H9 (cell line): Measurements from ENCODE around the gene ZNF385B. TPM values are rescaled to one million over a fixed set of nuclear protein-coding genes. Genes with fewer than 3 reads are reported as not detected.

Experiments used
- DNase-seq: peaks from one replicate; pipeline ENCODE4 v3.0.0-alpha.2; 2017
- H2AFZ ChIP-seq: one replicate; pipeline ENCODE4 v1.6.1; 2013; ENCODE audit warnings: mild to moderate bottlenecking, low read length, control low read depth, moderate library complexity
- H2AK5ac ChIP-seq: 2 replicates; pipeline ENCODE4 v1.6.1; 2013; ENCODE audit warnings: low read length, control low read depth, mixed read lengths; ENCODE audit not compliant: insufficient read length
- H2BK120ac ChIP-seq: one replicate; pipeline ENCODE4 v1.6.1; 2013; ENCODE audit warnings: low read depth, mild to moderate bottlenecking, low read length, control low read depth, inconsistent platforms; ENCODE audit not compliant: poor library complexity, severe bottlenecking
- H2BK12ac ChIP-seq: 2 replicates; pipeline ENCODE4 v1.6.1; 2013; ENCODE audit warnings: low read length, control low read depth, mixed read lengths, low read depth; ENCODE audit not compliant: insufficient read length
- H2BK15ac ChIP-seq: 2 replicates; pipeline ENCODE4 v1.6.1; 2013; ENCODE audit warnings: low read depth, low read length, control low read depth
- H2BK20ac ChIP-seq: one replicate; pipeline ENCODE4 v1.6.1; 2013; ENCODE audit warnings: low read depth, mild to moderate bottlenecking, low read length, control low read depth, inconsistent platforms; ENCODE audit not compliant: poor library complexity, severe bottlenecking
- H2BK5ac ChIP-seq: 2 replicates; pipeline ENCODE4 v1.6.1; 2013; ENCODE audit warnings: low read length, control low read depth, mixed read lengths; ENCODE audit not compliant: insufficient read length
- H3K14ac ChIP-seq: 2 replicates; pipeline ENCODE4 v1.6.1; 2013; ENCODE audit warnings: low read length, control low read depth; ENCODE audit not compliant: insufficient read depth
- H3K18ac ChIP-seq: 2 replicates; pipeline ENCODE4 v1.6.1; 2013; ENCODE audit warnings: low read depth, mild to moderate bottlenecking, mixed read lengths, low read length, control low read depth; ENCODE audit not compliant: insufficient read length
- H3K23ac ChIP-seq: 2 replicates; pipeline ENCODE4 v1.6.1; 2013; ENCODE audit warnings: low read length, control low read depth, mixed read lengths, low read depth; ENCODE audit not compliant: insufficient read length
- H3K23me2 ChIP-seq: 2 replicates; pipeline ENCODE4 v1.6.1; 2013; ENCODE audit warnings: low read depth, mild to moderate bottlenecking, mixed read lengths, low read length, control low read depth; ENCODE audit not compliant: insufficient read length, poor library complexity, severe bottlenecking
- H3K27ac ChIP-seq: 2 replicates; pipeline ENCODE4 v1.5.1; 2013; ENCODE audit warnings: low read length, control low read depth, mixed read lengths, low read depth; ENCODE audit not compliant: insufficient read length
- H3K27me3 ChIP-seq: 2 replicates; pipeline ENCODE4 v1.6.1; 2013; ENCODE audit warnings: low read length, control low read depth, inconsistent platforms; ENCODE audit not compliant: insufficient read depth
- H3K4ac ChIP-seq: 2 replicates; pipeline ENCODE4 v1.6.1; 2013; ENCODE audit warnings: low read depth, mild to moderate bottlenecking, control low read depth, inconsistent platforms, low read length, moderate library complexity
- H3K4me1 ChIP-seq: 2 replicates; pipeline ENCODE4 v1.6.1; 2013; ENCODE audit warnings: low read length, control low read depth, inconsistent platforms; ENCODE audit not compliant: insufficient read depth
- H3K4me2 ChIP-seq: 2 replicates; pipeline ENCODE4 v1.6.1; 2013; ENCODE audit warnings: low read length, control low read depth, mixed read lengths; ENCODE audit not compliant: insufficient read length, insufficient read depth
- H3K56ac ChIP-seq: 2 replicates; pipeline ENCODE4 v1.6.1; 2013; ENCODE audit warnings: low read depth, mild to moderate bottlenecking, mixed read lengths, low read length, control low read depth; ENCODE audit not compliant: insufficient read length
- H3K79me1 ChIP-seq: 2 replicates; pipeline ENCODE4 v1.6.1; 2013; ENCODE audit warnings: low read depth, mild to moderate bottlenecking, moderate library complexity, low read length, control low read depth, inconsistent platforms; ENCODE audit not compliant: insufficient read depth, poor library complexity, severe bottlenecking
- H3K79me2 ChIP-seq: 2 replicates; pipeline ENCODE4 v1.6.1; 2013; ENCODE audit warnings: low read length, control low read depth, inconsistent platforms; ENCODE audit not compliant: insufficient read depth
- H3K9ac ChIP-seq: 2 replicates; pipeline ENCODE4 v1.6.1; 2013; ENCODE audit warnings: low read length, control low read depth, mixed read lengths; ENCODE audit not compliant: insufficient read length; ENCODE audit errors: extremely low read depth
- H3K9me3 ChIP-seq: one replicate; pipeline ENCODE4 v1.6.1; 2013; ENCODE audit warnings: low read depth, low read length, inconsistent platforms; ENCODE audit not compliant: control insufficient read depth
- H3T11ph ChIP-seq: one replicate; pipeline ENCODE4 v1.6.1; 2013; ENCODE audit warnings: mild to moderate bottlenecking, low read length, control low read depth, inconsistent platforms
- H4K20me1 ChIP-seq: one replicate; pipeline ENCODE4 v1.6.1; 2013; ENCODE audit not compliant: control insufficient read depth, insufficient read length, insufficient read depth
- H4K5ac ChIP-seq: 2 replicates; pipeline ENCODE4 v1.6.1; 2013; ENCODE audit warnings: low read depth, mild to moderate bottlenecking, mixed read lengths, low read length, control low read depth; ENCODE audit not compliant: insufficient read length
- H4K8ac ChIP-seq: replicated peaks from 2 replicates; pipeline ENCODE4 v1.6.1; 2013; ENCODE audit warnings: low read length, control low read depth, mixed read lengths, low read depth; ENCODE audit not compliant: insufficient read length
- H4K91ac ChIP-seq: 2 replicates; pipeline ENCODE4 v1.6.1; 2013; ENCODE audit warnings: low read depth, mild to moderate bottlenecking, moderate library complexity, mixed read lengths, low read length, control low read depth; ENCODE audit not compliant: insufficient read length
- H3K27ac Mint-ChIP-seq, 3 experiments: 2 replicates in 2 of 3; 3 replicates in 1 of 3; pipeline ENCODE4 v1.8.0; 2020 to 2021; ENCODE audit warnings: mixed read lengths in 3 of 3, mild to moderate bottlenecking in 1 of 3, moderate library complexity in 1 of 3
- H3K27me3 Mint-ChIP-seq: 2 replicates; pipeline ENCODE4 v1.8.0; 2021; ENCODE audit warnings: low read depth, mild to moderate bottlenecking, moderate library complexity, mixed read lengths
- H3K36me3 Mint-ChIP-seq, 3 experiments: 2 replicates in 2 of 3; 3 replicates in 1 of 3; pipeline ENCODE4 v1.8.0; 2020 to 2021; ENCODE audit warnings: low read depth in 3 of 3, mixed read lengths in 3 of 3; ENCODE audit not compliant: insufficient read depth in 1 of 3
- H3K4me1 Mint-ChIP-seq, 2 experiments: 2 replicates each; pipeline ENCODE4 v1.8.0; 2020; ENCODE audit warnings: mixed read lengths in 2 of 2
- H3K4me3 Mint-ChIP-seq, 2 experiments: 2 replicates in 1 of 2; 3 replicates in 1 of 2; pipeline ENCODE4 v1.8.0; 2020 to 2021; ENCODE audit warnings: mild to moderate bottlenecking in 2 of 2, mixed read lengths in 2 of 2, moderate library complexity in 1 of 2
- H3K9me3 Mint-ChIP-seq, 2 experiments: 2 replicates in 1 of 2; 3 replicates in 1 of 2; pipeline ENCODE4 v1.8.0; 2020; ENCODE audit warnings: mild to moderate bottlenecking in 2 of 2, mixed read lengths in 2 of 2, moderate library complexity in 1 of 2
- WGBS: extraction: QIAGEN DNeasy Blood & Tissue Kit; methylation state at CpG from one replicate; pipeline ENCODE4 v1.1.7; 2013; ENCODE audit warnings: missing lambda C conversion rate, low lambda C conversion rate, mixed read lengths; ENCODE audit not compliant: insufficient read length; ENCODE audit errors: extremely low coverage; 5-methylcytosine and 5-hydroxymethylcytosine counted together
- total RNA-seq: library from RNA; stranded (reverse); gene quantifications from 2 replicates; pipeline ENCODE4 v1.2.1, GENCODE V29; 2021
- TF ChIP-seq, protein P1 (sequence below): fragments of 200-600 bp; sonication (generic); conservative IDR thresholded peaks from 3 replicates; pipeline ENCODE4 v1.8.0; 2021; ENCODE audit warnings: antibody characterized with exemption, mild to moderate bottlenecking

Gene ZNF385B
- total RNA-seq, 1 experiment from 2014 or later = 2.1 TPM

DNA sequence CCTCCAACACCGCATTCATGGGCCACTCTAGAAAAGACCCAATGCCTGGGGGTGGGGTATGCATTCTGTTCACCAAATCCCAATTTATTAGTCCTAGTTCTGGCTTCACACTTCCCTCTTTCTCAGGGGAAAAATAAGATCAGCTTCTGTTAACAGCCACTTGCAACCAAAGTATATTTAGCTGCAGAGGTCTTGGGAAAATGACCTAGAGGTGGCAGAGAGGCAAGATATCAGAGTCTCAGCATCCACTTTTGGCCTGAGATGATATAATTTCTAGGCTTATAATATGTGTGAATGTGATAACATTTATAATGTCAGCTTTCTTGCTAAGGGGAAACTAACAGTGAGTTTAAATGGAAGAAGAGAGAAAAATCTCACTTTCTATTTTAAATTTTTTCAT lies 89.1 kb downstream of the ZNF385B start:
- H2AK5ac ChIP-seq = no peak overlapping the region
- no peak overlapping the region for H3K4me2 ChIP-seq
- no peak overlapping the region for H2BK5ac ChIP-seq
- H3K79me2 ChIP-seq = no peaks in the 10 kb centered on the region
- no peak overlapping the region for H3K14ac ChIP-seq
- no peak overlapping the region for H3K18ac ChIP-seq
- no peaks in the 10 kb centered on the region for H3K4me1 ChIP-seq
- no peak for DNase-seq
- no peak overlapping the region for H2BK12ac ChIP-seq
- H3K4ac ChIP-seq = no peak overlapping the region
- H3K23me2 ChIP-seq = no peaks in the 10 kb centered on the region
- H3K23ac ChIP-seq = no peak overlapping the region
- H2BK20ac ChIP-seq = no peak overlapping the region
- Mint-ChIP-seq H3K27me3 (no peaks in the 10 kb centered on the region), H3K27ac (no peak overlapping the region), H3K36me3 (no peaks in the 10 kb centered on the region), H3K4me1 (peaks cover under 1 to 6% of the 10 kb centered on the region in 2 experiments; a peak in 2 of 4 replicates), H3K4me3 (no peak overlapping the region), H3K9me3 (no peaks in the 10 kb centered on the region)
- no peaks in the 10 kb centered on the region for H3K79me1 ChIP-seq
- H3T11ph ChIP-seq = no peak overlapping the region
- no peak overlapping the region for H2BK120ac ChIP-seq
- H3K27ac ChIP-seq = no peak overlapping the region
- TF ChIP-seq, protein P1, sequence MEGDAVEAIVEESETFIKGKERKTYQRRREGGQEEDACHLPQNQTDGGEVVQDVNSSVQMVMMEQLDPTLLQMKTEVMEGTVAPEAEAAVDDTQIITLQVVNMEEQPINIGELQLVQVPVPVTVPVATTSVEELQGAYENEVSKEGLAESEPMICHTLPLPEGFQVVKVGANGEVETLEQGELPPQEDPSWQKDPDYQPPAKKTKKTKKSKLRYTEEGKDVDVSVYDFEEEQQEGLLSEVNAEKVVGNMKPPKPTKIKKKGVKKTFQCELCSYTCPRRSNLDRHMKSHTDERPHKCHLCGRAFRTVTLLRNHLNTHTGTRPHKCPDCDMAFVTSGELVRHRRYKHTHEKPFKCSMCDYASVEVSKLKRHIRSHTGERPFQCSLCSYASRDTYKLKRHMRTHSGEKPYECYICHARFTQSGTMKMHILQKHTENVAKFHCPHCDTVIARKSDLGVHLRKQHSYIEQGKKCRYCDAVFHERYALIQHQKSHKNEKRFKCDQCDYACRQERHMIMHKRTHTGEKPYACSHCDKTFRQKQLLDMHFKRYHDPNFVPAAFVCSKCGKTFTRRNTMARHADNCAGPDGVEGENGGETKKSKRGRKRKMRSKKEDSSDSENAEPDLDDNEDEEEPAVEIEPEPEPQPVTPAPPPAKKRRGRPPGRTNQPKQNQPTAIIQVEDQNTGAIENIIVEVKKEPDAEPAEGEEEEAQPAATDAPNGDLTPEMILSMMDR = no peak
- H4K5ac ChIP-seq = no peak overlapping the region
- no peak overlapping the region for H2AFZ ChIP-seq
- no peak overlapping the region for H3K9ac ChIP-seq
- H3K56ac ChIP-seq = no peak overlapping the region
- no CpG with 5 or more reads among the region's 1 CpG for WGBS
- H2BK15ac ChIP-seq = no peak overlapping the region
- no peak overlapping the region for H4K91ac ChIP-seq
- no peaks in the 10 kb centered on the region for H4K20me1 ChIP-seq
- no peak overlapping the region for H4K8ac ChIP-seq
- no peaks in the 10 kb centered on the region for H3K9me3 ChIP-seq
- H3K27me3 ChIP-seq = no peaks in the 10 kb centered on the region; the same call in 1 of the 2 replicates
